SJSA1 (cell line): ENCODE data around the gene SPANXB1. TPM values are rescaled to one million over a fixed set of nuclear protein-coding genes. Genes with fewer than 3 reads are reported as not detected.
"Not testable (repeated sequence)": the region's sequence is repeated elsewhere in the genome, so short reads cannot be mapped to it uniquely, and the experiment has no call there.

ENCODE experiments used
- DNase-seq, 2 experiments: peaks; one replicate each; pipeline ENCODE4 v3.0.0-alpha.2; 2015 to 2020; ENCODE audit warnings: low spot score in 2 of 2, low read depth in 1 of 2
- H3K27ac ChIP-seq: fragments of 250-450 bp; sonication (Bioruptor Pico); 2 replicates; pipeline ENCODE4 v1.5.1; 2020; ENCODE audit warnings: mild to moderate bottlenecking, moderate library complexity
- H3K27me3 ChIP-seq: fragments of 250-450 bp; sonication (Bioruptor Pico); replicated peaks from 2 replicates; pipeline ENCODE4 v1.5.1; 2020; ENCODE audit warnings: mild to moderate bottlenecking, moderate library complexity
- H3K36me3 ChIP-seq: fragments of 250-450 bp; sonication (Bioruptor Pico); 2 replicates; pipeline ENCODE4 v1.5.1; 2020; ENCODE audit warnings: mild to moderate bottlenecking
- H3K4me1 ChIP-seq: fragments of 250-450 bp; sonication (Bioruptor Pico); replicated peaks from 2 replicates; pipeline ENCODE4 v1.6.1; 2021; ENCODE audit warnings: mild to moderate bottlenecking
- H3K4me3 ChIP-seq: fragments of 250-450 bp; sonication (Bioruptor Pico); 2 replicates; pipeline ENCODE4 v1.5.1; 2020; ENCODE audit warnings: mild to moderate bottlenecking
- H3K9me3 ChIP-seq: fragments of 250-450 bp; sonication (Bioruptor Pico); replicated peaks from 2 replicates; pipeline ENCODE4 v1.5.1; 2020; ENCODE audit warnings: mild to moderate bottlenecking
- total RNA-seq: library from RNA; depleted of rRNA; stranded (reverse); fragments of >200 nt; shearing (Covaris generic); gene quantifications from 2 replicates; pipeline ENCODE4 v1.2.3, GENCODE V29; 2014; rRNA removed

Gene SPANXB1, protein sequence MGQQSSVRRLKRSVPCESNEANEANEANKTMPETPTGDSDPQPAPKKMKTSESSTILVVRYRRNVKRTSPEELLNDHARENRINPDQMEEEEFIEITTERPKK
- not detected in 2 replicates for total RNA-seq

DNA sequence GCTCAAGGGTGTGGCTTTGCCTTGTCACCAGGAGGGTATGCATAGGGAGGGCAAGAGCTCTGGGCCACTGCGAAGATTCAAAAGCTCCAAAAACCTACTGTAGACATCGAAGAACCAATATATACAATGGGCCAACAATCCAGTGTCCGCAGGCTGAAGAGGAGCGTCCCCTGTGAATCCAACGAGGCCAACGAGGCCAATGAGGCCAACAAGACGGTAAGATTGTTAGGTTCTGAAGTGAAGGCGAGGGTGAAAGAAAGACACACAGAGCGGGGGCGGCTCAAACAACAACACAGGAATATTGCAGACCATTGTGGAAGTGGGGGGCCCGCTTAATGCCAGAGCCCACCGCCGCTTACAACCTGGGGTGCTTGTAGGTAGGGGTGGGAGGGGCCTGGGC, at the start of gene SPANXB1:
Gene SPANXB1 (plus strand): TSS at position 27 of the 400 bp plus-strand sequence. CDS start 100 bp downstream, at position 127.
- not testable (repeated sequence) for H3K27me3 ChIP-seq, H3K9me3 ChIP-seq, DNase-seq, H3K4me3 ChIP-seq, H3K36me3 ChIP-seq, H3K4me1 ChIP-seq, H3K27ac ChIP-seq

DNA sequence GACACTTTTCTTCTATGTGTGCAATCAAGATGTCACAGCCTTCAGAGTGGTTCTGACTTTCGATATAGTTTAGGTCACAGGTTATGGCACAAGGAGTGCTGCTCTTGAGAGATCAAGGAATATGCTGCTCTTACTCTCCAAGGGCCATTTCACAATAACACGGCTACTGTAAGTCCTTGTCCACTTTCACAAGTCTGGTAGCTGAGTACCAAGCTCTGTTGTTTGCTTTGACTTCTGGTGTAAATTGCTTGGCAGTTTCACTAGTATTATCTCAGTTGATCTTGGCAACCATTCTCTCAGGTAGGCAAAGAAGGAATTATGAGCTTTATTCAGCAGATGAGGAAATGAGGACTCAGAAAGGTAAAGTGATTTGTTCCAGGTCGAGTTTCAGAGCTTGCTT, 35.4 kb upstream of the SPANXB1 start:
- H3K4me1 ChIP-seq = no peaks in the 10 kb centered on the region
- no peak for DNase-seq

DNA sequence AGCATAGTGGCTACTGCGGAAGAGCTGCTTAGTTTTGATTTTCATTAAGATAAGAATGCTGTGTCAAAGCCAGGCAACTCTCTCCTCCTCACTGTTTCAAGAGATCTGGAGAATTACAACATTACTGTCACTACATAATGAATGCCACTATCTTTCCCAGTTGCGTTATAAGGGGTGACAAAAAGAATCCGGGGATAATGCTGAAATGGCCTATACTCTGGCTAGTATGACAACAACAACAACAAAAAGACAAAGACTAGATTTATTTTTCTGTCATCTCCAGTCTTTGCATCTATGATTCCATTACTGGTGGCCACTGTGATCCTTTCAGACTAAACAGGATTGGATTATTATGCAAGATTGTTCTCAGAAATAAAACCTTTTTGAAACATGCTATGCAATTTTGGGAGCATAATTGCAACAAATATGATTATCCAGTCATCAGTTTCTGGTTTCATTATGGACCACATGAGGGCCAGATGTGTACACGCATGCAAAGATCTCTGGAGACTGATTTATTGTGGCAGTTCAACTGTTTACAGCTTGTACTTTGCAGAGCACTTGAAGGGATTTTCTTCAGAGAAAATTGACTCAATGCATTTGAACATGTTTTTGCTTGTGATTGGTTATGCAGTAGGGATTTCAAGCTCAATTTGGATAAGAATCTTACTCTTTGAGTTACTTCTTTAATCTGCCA, 31.1 kb upstream of the SPANXB1 start:
- Histone ChIP-seq H3K27ac (no peak overlapping the region), H3K36me3 (no peaks in the 10 kb centered on the region), H3K9me3 (no peaks in the 10 kb centered on the region), H3K4me1 (no peaks in the 10 kb centered on the region), H3K27me3 (no peaks in the 10 kb centered on the region), H3K4me3 (no peak overlapping the region)
- no peak for DNase-seq

More for the DNA sequence above, 35.4 kb upstream of the SPANXB1 start:
- Histone ChIP-seq H3K4me3 (no peak overlapping the region), H3K9me3 (no peaks in the 10 kb centered on the region), H3K27ac (no peak overlapping the region), H3K27me3 (no peaks in the 10 kb centered on the region), H3K36me3 (no peaks in the 10 kb centered on the region)

DNA sequence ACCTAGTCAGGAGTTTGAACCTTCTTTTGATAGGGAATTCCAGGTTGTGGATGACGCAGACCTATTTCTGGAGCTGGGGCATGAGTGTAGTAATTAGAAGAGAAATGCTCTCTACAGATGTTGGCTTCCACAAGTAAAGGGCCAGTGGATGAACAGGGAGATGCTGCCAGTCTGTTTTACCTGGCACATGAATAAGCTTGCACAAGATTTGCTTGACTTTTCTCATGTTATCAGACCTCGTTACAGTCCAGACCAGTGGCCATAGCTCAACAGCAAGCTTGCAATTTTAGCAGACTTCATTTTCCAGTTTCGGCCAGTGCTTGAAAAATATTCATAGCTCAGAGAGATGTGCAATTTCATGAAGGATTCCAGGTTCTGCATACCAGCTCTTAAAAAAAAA, 26.9 kb upstream of the SPANXB1 start:
- no peaks in the 10 kb centered on the region for H3K9me3 ChIP-seq
- H3K36me3 ChIP-seq = no peaks in the 10 kb centered on the region
- no peak overlapping the region for H3K27ac ChIP-seq
- no peak for DNase-seq
- H3K27me3 ChIP-seq = no peaks in the 10 kb centered on the region
- H3K4me3 ChIP-seq = no peak overlapping the region
- H3K4me1 ChIP-seq = no peaks in the 10 kb centered on the region

DNA sequence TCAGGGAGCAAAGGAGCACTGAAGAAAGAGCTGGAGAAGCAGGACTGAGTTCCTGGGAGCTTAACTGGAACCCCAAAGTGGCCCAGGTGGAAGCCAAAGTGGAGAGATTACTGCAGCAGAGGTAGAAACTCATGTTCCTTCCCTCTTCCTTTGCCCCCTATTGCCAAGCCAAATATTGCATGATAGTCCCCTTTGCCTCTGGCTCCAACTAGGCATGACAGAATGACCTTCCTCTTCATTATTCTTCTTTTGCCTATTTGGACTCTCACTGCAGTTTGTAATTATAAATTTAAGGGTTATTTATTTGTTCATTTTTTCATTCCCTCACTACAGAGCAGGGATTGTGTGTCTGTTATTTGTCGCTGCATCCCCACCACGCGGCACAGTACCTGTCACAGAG, 22.1 kb upstream of the SPANXB1 start:
- Histone ChIP-seq H3K27ac (no peak overlapping the region), H3K27me3 (no peaks in the 10 kb centered on the region), H3K36me3 (no peaks in the 10 kb centered on the region), H3K4me1 (no peaks in the 10 kb centered on the region), H3K4me3 (no peak overlapping the region), H3K9me3 (no peaks in the 10 kb centered on the region)
- DNase-seq = no peak

DNA sequence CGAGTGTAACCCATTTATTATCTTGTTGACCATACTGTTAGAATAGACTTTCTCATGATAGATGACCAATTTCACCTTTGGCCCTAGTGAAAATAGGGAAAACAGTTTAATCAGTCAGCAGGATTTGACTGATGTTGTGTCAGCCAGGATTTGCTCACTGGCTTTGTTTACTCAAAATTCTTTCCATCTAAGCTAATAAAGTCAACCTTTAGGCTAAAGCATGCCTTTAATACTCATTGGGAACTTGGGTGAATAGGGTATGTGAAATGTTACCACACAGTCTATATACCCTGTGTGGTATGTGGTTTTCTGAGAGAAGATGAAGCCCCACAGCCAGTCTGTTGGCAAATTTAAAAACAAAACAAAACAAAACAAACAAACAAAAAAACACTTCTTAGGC, 18.7 kb upstream of the SPANXB1 start:
- Histone ChIP-seq H3K27ac (no peak overlapping the region), H3K4me1 (no peaks in the 10 kb centered on the region), H3K36me3 (no peaks in the 10 kb centered on the region), H3K27me3 (no peaks in the 10 kb centered on the region), H3K4me3 (no peak overlapping the region), H3K9me3 (no peaks in the 10 kb centered on the region)
- DNase-seq = no peak

DNA sequence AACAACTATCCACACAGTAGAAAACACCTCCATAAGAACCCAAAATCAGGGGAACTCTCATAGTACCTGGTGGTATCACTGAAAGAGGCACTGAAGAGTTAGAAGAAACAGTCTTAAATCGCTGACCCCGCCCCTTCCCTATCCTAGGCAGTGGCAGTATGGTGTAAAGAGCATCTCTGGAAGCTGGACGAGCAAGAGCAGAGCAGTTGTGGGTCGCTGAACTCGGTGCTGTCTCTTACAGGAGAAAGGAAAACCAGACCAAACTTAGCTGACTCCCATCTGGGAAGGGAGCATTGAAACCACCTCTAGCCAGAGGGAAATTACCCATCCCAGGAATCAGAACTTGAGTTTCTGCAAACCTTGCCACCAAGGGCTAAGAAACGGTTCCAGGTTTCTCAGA, 2.8 kb downstream of the SPANXB1 start:
- not testable (repeated sequence) for H3K9me3 ChIP-seq, DNase-seq, H3K4me1 ChIP-seq, H3K27ac ChIP-seq, H3K27me3 ChIP-seq, H3K36me3 ChIP-seq, H3K4me3 ChIP-seq

DNA sequence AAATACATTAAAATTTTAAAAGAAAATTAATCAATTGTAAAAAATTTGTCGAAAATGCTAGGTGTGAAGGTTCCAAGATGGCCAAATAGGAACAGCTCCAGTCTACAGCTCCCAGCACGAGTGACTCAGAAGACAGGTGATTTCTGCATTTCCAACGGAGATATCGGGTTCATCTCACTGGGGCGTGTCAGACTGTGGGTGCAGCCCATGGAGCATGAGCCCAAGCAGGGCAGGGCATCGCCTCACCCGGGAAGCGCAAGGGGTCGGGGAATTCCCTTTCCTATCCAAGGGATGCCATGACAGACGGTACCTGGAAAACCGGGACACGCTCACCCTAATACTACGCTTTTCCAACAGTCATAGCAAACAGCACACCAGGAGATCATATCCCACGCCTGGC, 41.9 kb downstream of the SPANXB1 start:
- not testable (repeated sequence) for H3K4me1 ChIP-seq, H3K27ac ChIP-seq, H3K27me3 ChIP-seq, H3K36me3 ChIP-seq, DNase-seq, H3K4me3 ChIP-seq, H3K9me3 ChIP-seq

DNA sequence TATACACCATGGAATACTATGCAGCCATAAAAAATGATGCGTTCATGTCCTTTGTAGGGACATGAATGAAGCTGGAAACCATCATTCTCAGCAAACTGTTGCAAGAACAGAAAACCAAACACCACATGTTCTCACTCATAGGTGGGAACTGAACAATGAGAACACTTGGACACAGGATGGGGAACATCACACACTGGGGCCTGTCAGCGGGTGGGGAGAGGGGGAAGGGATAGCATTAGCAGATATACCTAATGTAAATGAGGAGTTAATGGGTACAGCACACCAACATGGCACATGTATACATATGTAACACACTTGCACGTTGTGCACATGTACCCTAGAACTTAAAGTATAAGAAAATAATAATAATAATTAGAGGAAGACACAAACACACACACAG, 47.5 kb downstream of the SPANXB1 start:
- not testable (repeated sequence) for H3K36me3 ChIP-seq, H3K27me3 ChIP-seq, H3K4me1 ChIP-seq, DNase-seq, H3K4me3 ChIP-seq, H3K9me3 ChIP-seq, H3K27ac ChIP-seq

DNA sequence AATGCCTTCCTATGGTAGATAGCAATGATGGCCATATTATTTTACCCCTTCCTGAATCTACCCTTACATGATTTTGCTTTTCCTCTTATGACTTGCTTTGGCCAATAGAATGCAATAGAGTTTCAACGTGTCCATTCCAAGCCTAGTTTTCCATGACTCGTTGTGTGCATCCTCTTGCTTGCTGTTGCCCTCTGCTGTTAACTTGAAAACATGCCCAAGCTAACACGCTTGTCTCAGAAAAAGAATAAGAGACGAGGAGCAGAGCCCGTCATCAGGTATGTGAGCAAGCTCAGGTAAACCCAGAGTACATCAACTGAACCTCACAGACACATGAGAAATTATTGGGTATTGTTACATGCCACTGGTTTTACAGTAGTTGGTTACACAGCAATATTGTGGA, 49.7 kb downstream of the SPANXB1 start:
- not testable (repeated sequence) for H3K36me3 ChIP-seq, H3K27ac ChIP-seq, H3K27me3 ChIP-seq, H3K9me3 ChIP-seq, H3K4me1 ChIP-seq, H3K4me3 ChIP-seq, DNase-seq

Other genes with a start within 250 kb of the SPANXB1 start
- gene LDOC1, start 174.5 kb downstream of the SPANXB1 start, total RNA-seq = 3.2 and 5.9 TPM in 2 replicates
- 1.0 and 4.4 TPM in 2 replicates for gene SPANXC, start 239.9 kb downstream of the SPANXB1 start, total RNA-seq